ENCODE measurements around the gene SMAD3. TPM values are rescaled to one million over a fixed set of nuclear protein-coding genes. Genes with fewer than 3 reads are reported as not detected.
"Not testable (repeated sequence)": the region's sequence is repeated elsewhere in the genome, so short reads cannot be mapped to it uniquely, and the experiment has no call there.

SMAD3 gene
- total and polyA plus RNA-seq, 10 of the 15 experiments (the other 5 are each of a cell fraction or from before 2014, with no cell fraction given), result 5.6 to 43.2 (median 16.0) TPM

DNA sequence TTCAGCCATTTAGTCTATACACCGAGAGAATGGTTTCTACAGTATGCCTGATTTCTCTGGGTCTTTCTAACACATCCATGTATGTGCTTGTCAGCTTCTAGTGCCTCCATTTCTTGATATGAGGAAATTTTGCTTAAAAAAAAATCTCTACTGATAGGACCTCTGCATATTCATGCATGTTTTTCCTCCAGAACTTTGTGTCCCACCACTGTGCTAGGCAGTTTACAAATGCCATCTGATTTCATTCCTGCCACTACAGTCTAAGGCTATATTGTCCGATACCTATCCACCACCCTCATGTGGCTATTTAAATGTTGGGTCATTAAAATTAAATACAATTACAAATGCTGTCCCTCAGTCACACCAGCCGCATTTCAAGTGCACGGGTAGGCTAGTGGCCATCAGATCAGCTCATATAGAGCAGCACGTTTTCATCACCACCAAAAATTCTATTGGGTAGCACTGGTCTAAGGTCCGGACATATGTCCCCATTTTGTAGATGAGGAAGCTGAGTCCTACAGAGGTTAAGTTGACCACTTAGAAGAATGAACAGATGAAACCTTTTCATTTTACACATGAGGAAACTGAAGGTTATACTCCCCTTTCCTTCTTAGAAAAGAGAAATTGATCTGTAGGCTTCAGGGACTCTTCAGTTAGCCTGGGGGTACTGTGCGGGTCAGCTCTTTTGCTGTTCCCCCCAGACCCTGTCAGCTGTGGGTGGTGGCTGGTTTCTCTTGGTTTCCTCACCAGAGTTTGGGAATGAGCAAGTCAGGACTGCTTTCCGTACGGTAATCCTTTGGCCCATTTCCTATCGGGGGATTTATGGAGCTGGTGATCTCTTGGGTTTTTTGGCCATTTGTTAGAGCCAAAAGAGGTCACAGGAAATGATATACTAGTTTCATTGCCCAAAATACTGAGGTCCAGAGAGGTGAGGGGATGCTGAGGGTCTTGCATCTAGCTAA lies 56.5 kb downstream of the SMAD3 start:
- no peak for TF ChIP-seq HCFC1 (IDR thresholded peaks at IDR 0.05; ENCODE audit: low read length)
- no peak for TF ChIP-seq WRNIP1 (IDR thresholded peaks at IDR 0.05; ENCODE audit: borderline replicate concordance, low read depth, low read length)
- TF ChIP-seq SREBF1 (IDR thresholded peaks at IDR 0.05; ENCODE audit: low read length), result no peak
- no peak for TF ChIP-seq ASH2L (IDR thresholded peaks at IDR 0.05; ENCODE audit: borderline replicate concordance, low read depth)
- TF ChIP-seq YY1 (IDR thresholded peaks at IDR 0.05; ENCODE audit: low read depth, low read length), result no peak
- no peak for TF ChIP-seq ZNF24 (IDR thresholded peaks at IDR 0.05)
- no peak for TF ChIP-seq JUND (IDR thresholded peaks at IDR 0.05; ENCODE audit: low read depth, low read length)
- no peak for TF ChIP-seq RB1 (IDR thresholded peaks at IDR 0.05; ENCODE audit: borderline replicate concordance)

DNA sequence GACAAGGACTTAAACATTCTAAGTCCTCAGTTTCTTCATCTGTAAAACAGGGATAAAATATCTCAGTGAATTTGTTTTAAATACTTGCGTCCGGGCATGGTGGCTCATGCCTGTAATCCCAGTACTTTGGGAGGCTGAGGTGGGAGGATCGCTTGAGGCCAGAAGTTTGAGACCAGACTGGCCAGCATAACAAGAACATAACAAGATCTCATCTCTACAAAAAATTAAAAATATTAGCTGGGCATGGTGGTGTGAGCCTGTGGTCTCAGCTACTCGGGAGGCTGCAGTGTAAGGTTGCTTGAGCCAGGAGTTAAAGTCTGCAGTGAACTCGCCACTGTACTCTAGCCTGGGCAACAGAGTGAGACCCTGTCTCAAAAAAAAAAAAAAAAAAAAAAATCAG lies 57.4 kb downstream of the SMAD3 start:
- H3K27ac ChIP-seq (ENCODE audit: control insufficient read depth, insufficient read depth); in situ Hi-C loops (cut with MboI); H3K9me3 ChIP-seq (replicated peaks; ENCODE audit: control insufficient read depth, insufficient read depth, low read length); H2AFZ ChIP-seq (ENCODE audit: control insufficient read depth, low read depth, low read length); DNase-seq (ENCODE audit: low read depth, low spot score); H3K27me3 ChIP-seq (replicated peaks in 1 of 2; ENCODE audit: control insufficient read depth in 2 of 2, insufficient read depth in 2 of 2, low read length in 1 of 2); ATAC-seq; H3K9ac ChIP-seq (ENCODE audit: control insufficient read depth, insufficient read depth, low read length); H3K4me2 ChIP-seq (ENCODE audit: control insufficient read depth, insufficient read depth); intact Hi-C loops (cut with micrococcal nuclease; ENCODE audit: unreplicated experiment); BruUV-seq (replicated peaks); H4K20me1 ChIP-seq (ENCODE audit: control insufficient read depth, insufficient read depth); H3K36me3 ChIP-seq (ENCODE audit: control insufficient read depth in 2 of 2, insufficient read depth in 2 of 2, low read length in 1 of 2); FAIRE-seq; H3K4me3 ChIP-seq: not testable (repeated sequence)
- RAD21 ChIA-PET (ENCODE audit: unreplicated experiment), result interaction anchor here (0.9 to 7.2 kb wide), 6 partner anchors 13 to 75 kb away, joined by 3 to 57 read pairs (median 7); partner anchors contain the start of gene SMAD3
- POLR2A ChIA-PET, result interaction anchor here (0.7 kb wide), 1 partner anchor 1676 kb away, joined by 4 read pairs; no protein-coding TSS in a partner anchor
- CTCF ChIA-PET, result interaction anchor here (0.7 to 3.9 kb wide), 4 partner anchors 12 to 182 kb away, joined by 3 to 14 read pairs (median 3); no protein-coding TSS in a partner anchor
- H3K79me2 ChIP-seq (ENCODE audit: control insufficient read depth, insufficient read depth, low read length), result peaks cover 63% of the 10 kb centered on the region
- 83% methylated on average over 5 of the region's 5 CpGs for WGBS (ENCODE audit: insufficient coverage, insufficient replicate concordance, low lambda C conversion rate, missing lambda C conversion rate)
- peaks cover 38% of the 10 kb centered on the region for H3K4me1 ChIP-seq (ENCODE audit: control insufficient read depth, insufficient read depth, low read length)
- SMC1A ChIA-PET (ENCODE audit: uncharacterized antibody, unreplicated experiment), result interaction anchor here (0.7 to 14.1 kb wide), 9 partner anchors 9 to 1524 kb away, joined by 3 to 179 read pairs (median 6); no protein-coding TSS in a partner anchor

More for the DNA sequence above, 56.5 kb downstream of the SMAD3 start:
- peak overlapping the region; percentile 64; the same call in 1 of the 2 replicates for H3K4me2 ChIP-seq (ENCODE audit: control insufficient read depth, insufficient read depth)
- H3K4me1 ChIP-seq (ENCODE audit: control insufficient read depth, insufficient read depth, low read length), result peaks cover 41% of the 10 kb centered on the region
- ChIA-PET POLR2A (interaction anchor here (1.0 to 3.1 kb wide), 7 partner anchors 8 to 23 kb away, joined by 3 to 24 read pairs (median 9); no protein-coding TSS in a partner anchor), CTCF (interaction anchor here (0.7 to 3.9 kb wide), 9 partner anchors 8 to 156 kb away, joined by 3 to 14 read pairs (median 4); no protein-coding TSS in a partner anchor), SMC1A (ENCODE audit: uncharacterized antibody, unreplicated experiment) (interaction anchor here (1.1 to 14.1 kb wide), 12 partner anchors 8 to 54 kb away, joined by 3 to 179 read pairs (median 8); no protein-coding TSS in a partner anchor), RAD21 (ENCODE audit: unreplicated experiment) (interaction anchor here (0.9 to 7.2 kb wide), 12 partner anchors 7 to 55 kb away, joined by 3 to 57 read pairs (median 6); partner anchors contain the start of gene SMAD3)
- H3K27me3 ChIP-seq (replicated peaks in 1 of 2; ENCODE audit: control insufficient read depth in 2 of 2, insufficient read depth in 2 of 2, low read length in 1 of 2), result no peaks in the 10 kb centered on the region
- FAIRE-seq, result no peak
- H3K27ac ChIP-seq (ENCODE audit: control insufficient read depth, insufficient read depth), result peak overlapping the region; percentile 58
- intact Hi-C loops (cut with micrococcal nuclease; ENCODE audit: unreplicated experiment) (no loop called here), in situ Hi-C loops (cut with MboI) (no loop called here)
- no peak for DNase-seq (ENCODE audit: low read depth, low spot score)
- H3K9me3 ChIP-seq (replicated peaks; ENCODE audit: control insufficient read depth, insufficient read depth, low read length), result no peaks in the 10 kb centered on the region
- H3K4me3 ChIP-seq, result no peak overlapping the region
- TSS peak; percentile 57 for BruUV-seq (replicated peaks)
- peaks cover 7 to 9% of the 10 kb centered on the region in 2 experiments; a peak in 3 of 4 replicates for H3K36me3 ChIP-seq (ENCODE audit: control insufficient read depth in 2 of 2, insufficient read depth in 2 of 2, low read length in 1 of 2)
- H2AFZ ChIP-seq (ENCODE audit: control insufficient read depth, low read depth, low read length), result peak overlapping the region; percentile 32; the same call in 1 of the 2 replicates
- 0 out of 2 replicates have a peak, but pooled peaks cover 6% of the 10 kb centered on the region for H4K20me1 ChIP-seq (ENCODE audit: control insufficient read depth, insufficient read depth)
- ATAC-seq, result no peak; the same call in 2 of the 3 replicates
- WGBS (ENCODE audit: insufficient coverage, insufficient replicate concordance, low lambda C conversion rate, missing lambda C conversion rate), result 78% methylated on average over 10 of the region's 10 CpGs
- peaks cover 64% of the 10 kb centered on the region for H3K79me2 ChIP-seq (ENCODE audit: control insufficient read depth, insufficient read depth, low read length)
- peak overlapping the region; percentile 27; the same call in 1 of the 2 replicates for H3K9ac ChIP-seq (ENCODE audit: control insufficient read depth, insufficient read depth, low read length)
